LHCN-M2 (cell line): ENCODE measurements around the gene NTRK2. TPM values are rescaled to one million over a fixed set of nuclear protein-coding genes. Genes with fewer than 3 reads are reported as not detected.

Experiments used
- DNase-seq: peaks from one replicate; pipeline ENCODE4 v3.0.0-alpha.2; 2012; ENCODE audit warnings: low read depth
- total RNA-seq: library from RNA; depleted of rRNA; stranded (reverse); fragments of >200 nt; gene quantifications from 2 replicates; pipeline ENCODE4 v1.2.3, GENCODE V29; 2014

Gene NTRK2
- total RNA-seq, 1 experiment from 2014 or later = not detected

DNA sequence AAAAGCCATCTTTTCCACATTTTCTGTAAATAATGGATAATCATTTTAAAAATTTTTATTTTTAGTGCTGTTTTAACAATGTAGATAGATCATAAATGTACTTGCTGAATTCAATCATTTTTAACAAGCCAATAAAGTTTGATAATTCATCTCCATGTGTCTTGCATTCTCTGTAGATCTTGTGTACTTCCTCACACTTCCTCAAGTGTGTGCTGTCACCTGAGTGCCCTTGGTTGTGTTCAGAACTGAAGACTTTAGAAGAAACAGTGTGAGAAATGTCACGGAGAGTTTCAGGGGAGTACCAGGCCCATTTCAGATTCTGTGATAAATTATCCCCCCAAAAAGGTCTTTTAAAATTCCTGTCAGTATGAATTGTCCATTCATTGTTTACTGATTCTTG, 146.0 kb downstream of the NTRK2 start:
- DNase-seq = no peak

DNA sequence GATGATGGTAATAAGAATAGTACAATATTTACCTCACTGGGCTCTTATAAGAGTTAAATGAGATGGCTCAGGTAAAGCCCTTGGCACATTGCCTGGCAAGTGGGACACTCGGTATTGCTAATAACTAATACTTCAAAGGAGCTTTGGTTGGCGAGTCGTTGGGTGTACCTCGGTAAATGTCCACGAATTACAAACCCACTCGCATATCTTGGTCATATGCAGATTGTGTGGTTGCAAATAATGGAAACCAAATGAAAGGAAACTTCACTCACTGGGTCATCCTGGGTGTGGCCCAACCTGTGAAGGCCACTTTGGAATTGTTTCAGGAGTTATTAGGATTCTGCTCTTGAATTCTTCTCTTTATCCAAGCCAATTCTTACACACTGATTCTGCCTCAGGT, 147.5 kb downstream of the NTRK2 start:
- no peak for DNase-seq

DNA sequence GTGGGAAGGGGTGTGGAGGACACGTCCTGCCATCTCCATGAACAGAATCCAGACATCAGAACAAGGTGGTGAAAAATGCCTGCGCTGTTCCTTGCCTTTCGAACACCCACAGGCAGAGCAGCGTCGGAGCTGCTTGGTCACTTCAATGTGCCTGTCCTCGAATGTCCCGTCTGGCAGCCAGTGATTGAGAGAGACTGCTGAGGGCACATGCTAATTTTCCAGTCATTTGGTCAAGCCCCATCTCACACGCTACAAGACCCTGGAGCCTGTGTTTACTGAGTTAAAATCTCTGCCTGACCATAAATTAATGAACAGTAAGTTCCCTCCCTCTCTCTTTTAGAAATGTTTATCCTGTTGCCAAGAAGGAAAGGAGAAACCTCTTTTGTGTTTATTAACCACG, 149.3 kb downstream of the NTRK2 start:
- DNase-seq = no peak

DNA sequence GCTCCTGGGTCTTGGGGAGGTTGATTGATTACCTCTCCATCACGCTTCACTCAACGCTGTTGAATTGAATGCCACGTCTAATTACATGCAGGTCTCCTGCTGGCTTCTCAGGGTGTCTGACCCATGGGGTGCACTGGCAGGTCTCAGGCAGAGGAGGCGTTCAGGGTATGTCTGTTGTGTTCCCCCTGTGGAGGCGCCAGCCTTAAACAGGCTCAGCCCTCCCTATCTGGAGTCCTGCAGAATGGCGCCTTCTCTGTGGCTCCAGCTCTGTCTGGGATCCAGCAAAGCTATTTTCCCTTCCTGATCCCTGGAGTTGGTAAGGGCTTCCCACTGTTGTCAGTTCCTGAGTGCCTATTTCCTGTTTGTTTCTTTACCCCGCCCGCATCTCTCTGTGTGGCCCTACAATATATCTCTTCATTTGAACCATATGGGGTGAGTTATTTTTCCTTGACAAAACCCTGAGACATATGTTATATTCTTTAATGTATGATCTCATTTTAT, 150.0 kb downstream of the NTRK2 start:
- no peak for DNase-seq

DNA sequence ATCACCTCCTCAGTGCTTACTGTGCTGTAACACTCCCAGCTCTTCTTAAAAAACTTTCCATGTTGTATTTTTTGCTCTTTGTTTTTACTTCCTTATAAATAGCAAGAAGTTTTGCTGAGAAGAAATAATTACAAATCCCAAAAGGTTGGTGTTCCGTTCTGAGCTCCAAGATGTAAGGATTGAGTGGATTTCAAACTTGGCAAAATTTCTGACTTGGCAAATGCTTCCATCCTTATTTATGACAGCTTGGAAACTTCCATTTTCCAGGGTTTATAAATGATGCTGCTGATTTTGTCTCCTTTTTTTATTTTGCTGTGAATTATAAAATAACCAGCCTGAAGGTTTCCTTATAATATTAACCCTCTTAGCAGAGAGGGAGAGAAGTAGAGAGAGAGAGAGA, 151.9 kb downstream of the NTRK2 start:
- no peak for DNase-seq

DNA sequence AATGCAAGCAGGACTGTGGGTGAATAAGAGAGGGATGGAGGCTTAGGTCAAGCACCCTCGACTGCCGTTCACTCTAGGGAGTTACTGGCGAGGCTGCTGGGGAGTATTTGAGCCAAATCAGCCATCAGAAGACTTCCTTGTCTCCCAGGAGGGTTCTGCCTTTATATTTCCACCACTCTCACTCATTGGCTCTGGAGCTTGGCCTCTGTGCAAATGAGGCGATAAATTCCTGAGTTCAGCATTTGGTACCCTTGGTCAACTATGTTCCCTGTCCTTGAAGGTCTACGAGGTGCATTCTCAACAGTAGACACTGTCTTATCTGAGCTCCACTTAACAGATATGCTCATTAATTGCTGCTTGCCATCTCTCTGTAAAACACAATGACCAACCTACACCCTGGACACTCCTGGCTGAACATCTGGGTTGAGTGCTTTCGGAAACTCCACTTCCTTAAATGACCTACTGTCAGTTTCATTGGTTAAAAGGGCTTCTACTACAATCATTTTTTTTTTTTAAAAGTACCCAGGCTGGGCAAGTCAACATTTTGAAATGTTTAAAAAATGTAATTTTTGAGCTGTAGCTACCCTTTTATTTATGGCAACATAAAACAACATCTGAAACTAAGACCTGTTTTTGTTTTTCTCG, 153.2 kb downstream of the NTRK2 start:
- DNase-seq = no peak

DNA sequence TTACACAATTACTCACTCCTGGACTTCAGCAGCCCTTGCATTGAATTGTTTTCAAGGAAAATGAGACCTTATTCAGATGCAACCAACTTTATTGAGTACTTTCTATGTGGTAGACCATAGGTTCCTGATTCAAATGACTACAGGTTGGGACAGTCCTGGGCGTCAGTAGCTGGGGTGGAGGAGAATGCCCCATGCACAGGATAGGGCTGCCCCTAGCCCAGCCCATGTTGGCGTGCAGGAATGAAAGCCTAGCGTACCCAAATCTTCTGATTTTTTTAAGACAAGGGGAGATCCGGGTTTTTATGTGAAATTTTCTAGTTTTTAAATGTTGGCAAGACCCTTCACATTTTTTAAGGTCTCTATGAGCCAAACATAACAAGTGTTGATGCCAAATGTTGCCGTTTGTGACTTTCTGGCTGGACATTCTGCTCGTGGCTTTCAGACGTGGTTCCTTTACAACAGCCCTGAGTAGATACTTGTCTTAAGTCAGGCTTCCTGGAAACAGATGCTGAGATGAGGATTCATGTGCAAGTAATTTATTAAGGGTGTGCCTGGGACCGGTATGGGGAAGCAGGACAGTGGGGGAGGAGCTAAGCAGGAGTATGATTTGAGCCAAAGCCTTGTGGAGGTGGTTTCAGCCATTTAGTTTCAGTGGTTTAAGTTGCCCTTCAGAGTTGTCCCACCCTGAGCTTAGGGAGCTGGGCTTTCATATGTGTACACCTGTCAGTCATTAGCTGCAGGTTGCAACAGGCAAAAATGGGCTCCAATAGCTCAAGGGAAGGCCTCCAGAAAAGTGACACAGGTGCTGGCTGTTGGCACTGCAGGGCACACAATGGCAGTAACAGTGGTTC, 154.1 kb downstream of the NTRK2 start:
- no peak for DNase-seq

DNA sequence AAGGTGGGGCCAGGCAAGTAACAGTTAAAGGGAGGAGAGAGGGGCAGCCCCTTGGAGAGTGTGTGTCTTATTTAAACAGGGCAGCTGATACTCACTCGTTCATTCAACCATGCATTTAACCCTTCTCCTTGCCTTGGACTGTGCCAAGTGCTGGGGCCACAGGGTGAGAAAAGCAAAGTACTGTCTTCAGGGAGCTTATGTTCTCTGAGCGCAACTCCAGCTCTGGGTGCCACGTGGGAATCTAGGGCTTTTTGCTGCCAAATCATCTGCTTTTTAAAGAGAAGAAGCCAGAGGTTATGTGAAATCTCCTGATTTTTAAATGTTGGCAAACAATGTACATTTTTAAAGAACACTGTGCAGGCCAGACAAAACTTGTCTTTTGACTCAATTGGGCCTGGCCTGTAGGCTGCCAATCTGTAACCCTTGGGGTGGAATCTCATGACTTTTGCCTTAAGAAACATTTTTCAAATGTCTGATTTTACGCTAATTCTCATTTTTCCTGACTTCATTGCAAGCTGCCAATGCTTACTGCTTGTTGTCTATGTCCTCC, 157.8 kb downstream of the NTRK2 start:
- DNase-seq = no peak

DNA sequence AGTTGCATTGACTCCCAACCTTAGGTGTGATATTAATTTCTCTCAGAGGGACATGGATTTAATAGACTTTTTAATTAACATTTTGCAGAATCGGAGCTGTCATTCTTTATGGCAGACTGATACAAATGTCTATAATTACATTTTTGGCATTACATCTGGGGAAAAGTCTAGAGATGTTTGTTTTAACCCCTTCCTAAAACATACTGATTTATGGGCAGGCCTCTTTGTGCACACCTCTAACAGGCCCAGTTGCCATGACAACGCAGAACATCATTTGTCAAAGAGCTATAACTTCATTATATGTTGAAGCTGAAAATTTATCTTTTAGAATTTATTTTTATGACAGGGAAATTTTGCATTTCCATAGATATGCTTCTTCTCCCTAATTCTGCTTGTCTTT, 158.5 kb downstream of the NTRK2 start:
- DNase-seq = no peak

DNA sequence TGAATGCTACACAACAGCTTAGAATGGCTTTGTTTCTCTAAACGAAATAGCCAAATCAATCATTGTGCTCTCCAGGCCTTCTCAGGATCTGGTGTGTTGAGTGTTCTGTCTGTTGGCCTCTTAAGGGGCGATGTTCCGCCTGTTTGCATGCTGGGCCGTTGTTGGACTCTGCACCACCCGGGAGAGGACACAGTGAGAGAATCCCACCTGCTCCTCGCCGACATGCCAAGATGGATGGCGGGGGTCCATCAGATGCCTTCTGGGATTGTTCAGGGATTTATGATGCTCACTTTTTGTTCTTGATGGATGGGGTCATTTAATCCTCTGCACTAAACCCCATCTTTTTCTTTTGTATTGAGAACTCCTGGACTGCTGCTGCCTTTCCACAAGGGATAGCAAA, 159.9 kb downstream of the NTRK2 start:
- no peak for DNase-seq

DNA sequence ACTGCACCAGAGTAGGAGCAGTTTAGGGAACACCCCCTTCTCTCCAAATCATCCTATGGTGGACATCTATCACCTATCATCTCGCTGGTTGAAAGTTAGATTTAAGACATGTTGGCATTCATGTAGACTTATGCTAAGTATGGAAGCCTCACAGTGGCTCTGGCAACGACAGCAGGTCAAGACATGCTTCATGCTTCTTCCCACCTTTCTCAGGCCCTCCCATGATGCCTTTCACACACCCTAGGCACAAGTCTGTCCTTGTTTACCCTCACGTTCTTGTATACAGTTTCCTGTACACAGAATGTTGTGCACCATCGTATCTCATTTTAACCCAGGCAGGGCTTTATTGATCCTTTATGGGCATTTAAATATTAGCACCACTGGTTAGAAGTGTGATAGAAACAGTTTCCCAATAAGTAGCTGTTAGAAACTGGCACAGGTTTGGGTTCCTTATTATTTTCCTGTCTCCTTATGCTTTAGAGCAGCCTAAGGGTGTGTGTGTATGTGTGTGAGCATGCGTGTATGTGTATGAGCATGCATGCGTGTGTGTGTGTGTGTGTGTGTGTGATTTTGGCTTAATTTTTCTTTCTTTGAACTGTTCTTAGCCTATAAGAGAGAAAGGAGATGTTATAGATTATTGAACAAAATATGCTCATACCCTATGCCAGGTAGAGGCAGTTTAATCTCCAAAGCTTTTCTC, 160.6 kb downstream of the NTRK2 start:
- DNase-seq = no peak

DNA sequence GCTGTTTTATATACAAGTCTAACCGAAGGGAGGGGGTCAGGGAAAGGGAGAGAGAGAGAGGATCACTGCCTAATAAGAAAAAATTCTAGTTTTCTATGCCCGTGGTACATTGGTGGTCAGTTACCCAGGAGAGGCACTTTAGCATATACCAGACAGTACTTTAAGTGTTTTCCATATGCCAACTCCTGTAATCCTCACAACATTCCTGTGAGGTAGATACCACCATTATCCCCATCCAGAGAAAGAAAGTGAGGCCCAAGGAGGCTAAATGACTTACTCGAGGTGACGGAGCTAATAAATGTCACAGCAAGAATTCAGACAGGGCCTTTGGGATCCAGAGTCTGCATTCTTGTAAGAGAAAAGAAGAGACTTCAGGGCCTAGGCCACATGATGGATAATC, 161.8 kb downstream of the NTRK2 start:
- DNase-seq = no peak

DNA sequence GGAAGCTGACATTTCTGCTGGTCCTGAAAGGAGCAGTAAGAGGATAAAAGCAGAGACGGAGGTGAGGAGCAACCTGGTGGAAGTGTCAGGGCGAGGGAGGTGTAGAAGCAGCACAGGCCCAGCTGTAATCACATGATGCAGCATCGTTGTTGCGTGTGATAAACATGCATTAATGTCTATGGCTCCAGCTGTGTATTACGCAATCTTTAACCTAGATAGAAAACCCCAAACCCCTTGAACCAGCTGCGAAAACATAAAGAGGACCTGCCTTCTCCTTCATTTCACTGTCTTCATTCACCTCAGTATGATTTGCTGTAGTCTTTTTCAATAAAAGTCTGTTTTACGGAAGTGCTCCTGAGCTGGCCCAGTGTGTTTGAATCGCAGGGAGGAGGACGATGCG, 162.9 kb downstream of the NTRK2 start:
- DNase-seq = no peak

DNA sequence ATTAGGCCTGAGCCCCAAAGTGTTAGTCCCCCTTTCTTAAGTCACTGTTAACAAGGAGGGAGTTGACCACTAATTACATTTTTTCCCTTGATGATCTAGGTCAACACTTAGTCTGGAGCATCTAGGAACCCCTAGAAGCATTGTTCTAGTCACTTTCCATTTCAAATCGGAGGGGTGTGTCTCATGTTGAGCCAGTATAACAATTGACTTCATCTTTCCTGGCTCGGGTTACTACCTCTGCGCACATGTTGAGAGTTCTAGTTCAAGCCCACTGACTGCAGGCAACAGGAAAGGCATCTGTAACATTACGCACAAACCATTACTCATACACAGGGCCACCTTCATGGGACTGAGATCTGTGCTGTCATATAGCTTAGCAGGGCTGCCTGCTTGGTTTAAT, 164.9 kb downstream of the NTRK2 start:
- DNase-seq = no peak

DNA sequence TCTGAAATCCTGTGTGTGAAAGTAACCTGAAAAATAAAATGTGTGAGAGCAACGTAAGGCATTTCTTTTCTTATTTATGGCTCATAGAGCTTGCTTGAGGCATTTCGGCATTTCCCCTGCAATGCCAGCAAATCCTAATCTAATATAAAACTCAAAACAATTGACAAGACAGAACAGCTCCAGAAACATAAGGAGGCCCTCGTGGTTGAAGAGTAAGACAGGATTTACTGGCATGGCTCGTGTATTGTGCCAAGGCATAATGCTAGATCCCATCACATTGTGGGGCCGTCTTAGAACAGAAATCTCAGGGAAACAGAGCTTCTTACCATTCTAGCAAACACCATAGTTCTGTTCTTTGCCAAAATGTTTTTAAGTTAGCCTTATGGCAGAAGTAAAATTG, 166.2 kb downstream of the NTRK2 start:
- no peak for DNase-seq

DNA sequence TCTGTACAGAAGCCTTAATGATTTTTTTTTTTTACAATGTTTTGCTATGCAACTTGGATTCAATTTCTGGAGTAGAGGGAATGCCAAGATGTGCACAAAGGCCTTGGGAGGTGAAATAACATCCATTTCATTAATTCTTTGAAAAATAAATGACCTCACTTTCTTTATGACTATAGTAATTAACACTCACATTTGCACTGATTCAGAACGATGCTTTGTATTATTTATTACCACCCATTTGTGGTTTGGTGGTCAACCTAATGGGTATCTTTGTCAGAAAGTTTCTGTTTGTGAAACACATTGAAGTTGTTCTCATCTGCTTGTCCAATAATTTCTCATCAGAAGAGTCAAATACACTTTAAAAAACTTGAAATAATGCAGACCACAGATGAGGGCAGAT, 169.3 kb downstream of the NTRK2 start:
- DNase-seq = no peak

DNA sequence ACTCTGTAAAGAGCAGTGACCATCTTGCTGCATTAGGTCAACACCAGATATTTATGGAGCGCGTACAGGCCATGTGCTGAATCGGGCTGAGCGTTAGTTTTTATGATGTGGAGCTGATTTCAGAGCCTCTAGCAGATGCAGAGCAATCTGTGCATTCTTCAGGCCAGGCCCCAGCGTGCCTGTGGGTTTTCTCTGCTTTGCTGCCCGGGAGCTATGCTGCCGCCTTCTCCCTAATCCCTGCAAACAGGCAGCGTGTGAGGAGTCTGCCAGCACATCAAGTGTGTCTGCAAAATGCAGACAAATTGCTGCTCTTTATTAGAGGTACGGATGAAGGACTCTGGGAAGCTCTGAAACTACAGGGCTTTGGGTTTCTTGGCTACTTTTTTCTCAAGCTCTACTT, 170.0 kb downstream of the NTRK2 start:
- DNase-seq = no peak

DNA sequence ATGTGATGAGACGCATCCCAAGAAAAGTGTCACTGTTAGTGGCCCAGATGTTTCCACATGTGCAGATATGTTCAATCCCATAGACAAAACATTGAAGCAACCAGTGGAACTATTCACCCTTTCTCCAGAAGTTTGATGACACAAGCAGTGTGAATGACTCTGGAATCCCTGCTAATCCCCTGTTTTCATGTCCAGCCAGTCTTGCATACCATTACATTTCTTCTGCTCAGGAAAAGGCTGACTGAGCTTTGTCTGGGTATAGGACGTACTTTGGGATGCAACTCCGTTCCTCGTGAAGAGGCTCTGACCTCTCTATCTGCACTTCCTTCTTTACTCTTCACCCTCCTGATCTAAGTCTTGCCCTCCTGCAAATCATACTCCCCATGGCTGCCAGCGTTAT, 172.4 kb downstream of the NTRK2 start:
- no peak for DNase-seq

DNA sequence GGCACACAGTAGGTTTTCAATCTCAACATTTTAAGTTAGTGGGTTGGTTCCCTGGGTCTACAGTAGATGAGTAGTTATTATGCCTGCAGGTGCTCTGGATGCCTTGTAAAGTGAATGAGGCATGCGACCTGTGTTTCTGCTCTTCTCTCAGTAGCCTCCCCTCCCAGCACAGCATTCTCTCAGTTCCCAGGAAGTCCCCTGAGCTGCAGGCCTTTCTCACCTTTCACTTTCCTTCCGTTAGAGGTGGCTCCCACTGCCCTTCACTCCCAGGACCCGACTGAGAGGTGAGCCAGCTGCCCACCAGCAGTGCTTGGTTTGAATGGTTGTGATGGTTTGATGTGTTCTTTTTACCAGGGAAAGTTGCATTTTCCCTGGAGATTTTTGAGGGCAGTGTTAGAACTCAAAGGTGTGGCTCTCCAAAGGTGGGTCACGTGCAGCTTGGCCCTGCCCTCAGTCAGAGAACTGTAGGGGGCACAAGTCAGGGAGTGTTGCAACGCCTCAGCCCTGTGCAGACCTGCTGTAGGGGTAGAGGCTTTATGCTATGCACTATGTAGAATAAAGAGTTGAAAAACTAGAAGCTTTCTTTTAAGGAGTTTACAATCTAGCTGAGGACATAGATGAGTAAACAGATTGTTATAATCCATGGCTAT, 173.8 kb downstream of the NTRK2 start:
- DNase-seq = no peak

DNA sequence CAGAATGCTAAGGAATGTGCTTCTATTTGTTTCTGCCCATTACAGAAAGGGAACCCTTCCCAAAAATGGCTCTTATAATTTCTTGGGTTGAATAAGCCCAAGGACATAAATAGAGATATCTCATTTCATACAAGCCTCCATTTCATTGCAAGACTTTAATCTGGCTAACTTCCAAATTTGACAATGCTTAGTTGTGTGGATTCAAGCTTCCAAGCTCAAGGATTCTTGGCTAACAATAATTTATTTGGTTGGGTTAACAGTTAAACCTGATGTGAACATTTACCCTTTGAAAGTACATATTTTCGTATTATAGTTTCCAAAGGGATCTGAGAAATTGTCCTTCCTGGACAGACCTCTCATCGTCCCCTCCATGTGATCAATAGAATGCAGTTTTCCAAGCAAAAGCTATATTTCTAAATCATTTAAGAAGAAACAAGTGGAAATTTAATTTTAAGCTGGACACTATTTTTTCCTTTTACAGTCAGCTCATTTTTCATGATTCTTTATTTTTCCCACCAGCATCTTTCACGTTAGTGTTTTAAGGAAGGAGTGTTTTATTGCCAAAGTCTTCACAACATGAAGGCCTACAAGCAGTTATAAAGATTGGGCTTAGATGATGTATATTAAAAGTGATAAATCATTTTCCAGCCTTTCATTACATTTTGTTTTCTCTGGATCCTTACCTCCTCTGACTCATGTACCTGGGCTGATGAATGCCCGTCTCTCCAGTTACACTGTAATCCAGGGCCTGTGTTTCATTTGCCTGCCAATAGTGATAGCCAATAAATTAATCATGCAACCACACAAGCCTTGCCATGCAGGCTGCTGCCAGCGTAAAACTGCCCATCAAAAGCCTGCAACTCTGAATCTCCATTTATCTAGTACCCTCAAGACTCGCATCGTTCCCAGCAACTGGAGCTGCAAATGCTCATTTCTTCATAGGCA, 176.7 kb downstream of the NTRK2 start:
- DNase-seq = no peak

DNA sequence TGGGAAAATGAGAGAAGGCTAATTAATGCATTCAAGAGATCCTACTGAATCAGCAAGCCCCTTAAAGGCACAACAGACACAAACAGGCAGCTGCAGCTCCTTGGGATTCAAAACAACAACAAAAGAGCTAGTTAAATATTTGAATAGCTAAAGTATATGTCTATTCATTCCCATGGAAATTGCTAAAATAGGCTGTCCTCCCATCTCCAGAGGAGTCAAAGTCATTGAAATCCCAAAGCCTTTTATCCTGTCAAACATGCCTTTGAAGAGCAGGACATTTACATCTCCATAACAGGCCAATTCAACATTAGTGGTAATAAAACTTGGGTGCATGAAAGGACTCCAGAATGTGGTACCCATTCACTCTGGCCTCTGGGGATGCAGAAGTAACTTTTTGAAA, 177.4 kb downstream of the NTRK2 start:
- DNase-seq = no peak
